Measurements from ENCODE around the gene CD8A.
"Not testable (repeated sequence)": the region's sequence is repeated elsewhere in the genome, so short reads cannot be mapped to it uniquely, and the experiment has no call there.

The CD8A gene

GRCh38 chr2:86760371-86760770, 30.3 kb downstream of the CD8A start:
- Histone ChIP-seq H3K9me3 (ENCODE audit: low read length) (no peaks in the 10 kb centered on the region), H3K36me3 (ENCODE audit: insufficient read depth, low read length) (peaks cover 18% of the 10 kb centered on the region), H2AFZ (ENCODE audit: low read depth, low read length) (no peak overlapping the region), H3K4me1 (ENCODE audit: insufficient read depth, low read length) (peaks cover 15% of the 10 kb centered on the region), H3K27me3 (ENCODE audit: insufficient read depth, low read length) (no peaks in the 10 kb centered on the region), H3K4me3 (ENCODE audit: low read length) (no peak overlapping the region)

- Histone ChIP-seq H3K9me3 (ENCODE audit: low read length) (peaks cover 4% of the 10 kb centered on the region), H3K27me3 (ENCODE audit: insufficient read depth, low read length) (no peaks in the 10 kb centered on the region), H3K36me3 (ENCODE audit: insufficient read depth, low read length) (peaks cover 36% of the 10 kb centered on the region), H2AFZ (ENCODE audit: low read depth, low read length) (no peak overlapping the region), H3K4me3 (ENCODE audit: low read length) (no peak overlapping the region), H3K4me1 (ENCODE audit: insufficient read depth, low read length) (peaks cover 11% of the 10 kb centered on the region)
These were observed 32.3 kb downstream of the CD8A start for GRCh38 chr2:86758405-86758804.

GRCh38 chr2:86753606-86754005, 37.1 kb downstream of the CD8A start:
- H3K36me3 ChIP-seq (ENCODE audit: insufficient read depth, low read length), result peaks cover 48% of the 10 kb centered on the region
- no peak overlapping the region for H2AFZ ChIP-seq (ENCODE audit: low read depth, low read length)
- H3K4me1 ChIP-seq (ENCODE audit: insufficient read depth, low read length), result no peaks in the 10 kb centered on the region
- peaks cover 27% of the 10 kb centered on the region for H3K9me3 ChIP-seq (ENCODE audit: low read length)
- no peak overlapping the region for H3K4me3 ChIP-seq (ENCODE audit: low read length)
- H3K27me3 ChIP-seq (ENCODE audit: insufficient read depth, low read length), result no peaks in the 10 kb centered on the region

DNA sequence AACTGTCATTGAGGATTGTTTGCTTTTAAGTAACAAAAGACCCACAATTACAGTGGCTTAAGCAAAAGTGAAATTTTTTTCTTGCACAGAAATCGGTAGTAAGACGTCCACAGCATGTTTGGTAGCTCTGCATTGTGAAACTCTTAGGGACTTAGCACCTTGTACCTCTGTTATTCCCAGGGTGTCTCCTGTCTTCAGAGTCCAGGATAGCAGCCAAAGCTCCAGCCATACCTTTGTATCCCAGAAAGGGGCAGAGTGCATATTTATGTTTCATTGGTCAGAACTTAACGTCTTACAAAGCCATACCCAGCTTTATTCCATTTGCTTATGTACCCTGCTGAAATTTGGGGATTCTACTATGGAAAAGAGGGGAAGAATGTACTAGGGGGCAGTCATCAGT, 37.8 kb downstream of the CD8A start:
- Histone ChIP-seq H3K4me1 (ENCODE audit: insufficient read depth, low read length) (peaks cover 4% of the 10 kb centered on the region), H2AFZ (ENCODE audit: low read depth, low read length) (no peak overlapping the region), H3K9me3 (ENCODE audit: low read length) (peaks cover 27% of the 10 kb centered on the region), H3K4me3 (ENCODE audit: low read length) (no peak overlapping the region), H3K36me3 (ENCODE audit: insufficient read depth, low read length) (peaks cover 48% of the 10 kb centered on the region), H3K27me3 (ENCODE audit: insufficient read depth, low read length) (no peaks in the 10 kb centered on the region)

DNA sequence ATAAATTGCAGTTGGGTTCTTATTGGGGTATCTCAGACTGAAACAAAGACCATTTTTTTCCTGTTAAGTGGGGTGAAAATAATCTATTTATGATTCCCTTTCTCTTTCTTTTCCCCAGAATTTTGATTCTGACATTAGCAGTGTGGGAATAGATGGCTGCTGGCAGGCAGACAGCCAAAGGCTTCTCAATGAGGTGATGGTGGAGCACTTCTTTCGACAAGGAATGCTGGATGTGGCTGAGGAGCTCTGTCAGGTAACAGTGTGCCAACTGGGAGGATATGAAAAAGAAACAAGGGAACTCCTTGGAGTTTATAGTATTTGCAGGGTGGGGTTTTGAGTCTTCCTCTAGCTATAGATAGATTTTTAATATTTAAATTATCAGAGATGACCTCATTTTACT, 38.9 kb downstream of the CD8A start:
- peaks cover 27% of the 10 kb centered on the region for H3K9me3 ChIP-seq (ENCODE audit: low read length)
- no peak overlapping the region for H3K4me3 ChIP-seq (ENCODE audit: low read length)
- H3K36me3 ChIP-seq (ENCODE audit: insufficient read depth, low read length), result peaks cover 48% of the 10 kb centered on the region
- H3K4me1 ChIP-seq (ENCODE audit: insufficient read depth, low read length), result peaks cover 8% of the 10 kb centered on the region
- no peaks in the 10 kb centered on the region for H3K27me3 ChIP-seq (ENCODE audit: insufficient read depth, low read length)
- no peak overlapping the region for H2AFZ ChIP-seq (ENCODE audit: low read depth, low read length)

DNA sequence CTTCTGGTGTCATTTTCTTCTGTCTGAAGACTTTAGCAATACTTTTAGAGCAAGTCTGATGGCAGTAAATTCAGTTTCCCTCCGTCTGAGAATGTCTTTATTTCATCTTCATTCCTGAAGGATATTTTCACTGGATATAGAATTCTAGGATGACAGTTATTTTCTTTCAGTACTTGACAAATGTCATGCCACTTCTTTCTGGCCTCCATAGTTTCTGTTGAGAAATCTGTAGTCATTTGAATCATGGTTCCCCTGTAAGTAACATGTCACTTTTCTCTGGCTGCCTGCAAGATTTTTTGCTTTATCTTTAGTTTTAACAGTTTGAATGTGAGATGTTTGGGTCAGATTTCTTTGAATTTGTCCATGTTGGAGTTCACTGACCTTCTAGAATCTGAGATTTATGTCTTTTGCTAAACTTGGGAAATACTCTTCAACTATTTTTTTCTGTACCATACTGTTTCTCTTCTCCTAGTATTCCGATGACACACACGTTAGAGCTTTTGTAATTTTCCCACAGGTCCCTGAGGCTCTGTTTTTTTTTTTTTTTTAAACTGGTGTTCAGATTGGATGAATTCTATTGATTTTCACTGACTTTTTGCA, 40.4 kb downstream of the CD8A start:
- H3K9me3 ChIP-seq (ENCODE audit: low read length), result peaks cover 27% of the 10 kb centered on the region
- H3K36me3 ChIP-seq (ENCODE audit: insufficient read depth, low read length), result peaks cover 38% of the 10 kb centered on the region
- no peak overlapping the region for H3K4me3 ChIP-seq (ENCODE audit: low read length)
- H3K27me3 ChIP-seq (ENCODE audit: insufficient read depth, low read length), result no peaks in the 10 kb centered on the region
- peaks cover 8% of the 10 kb centered on the region for H3K4me1 ChIP-seq (ENCODE audit: insufficient read depth, low read length)
- H2AFZ ChIP-seq (ENCODE audit: low read depth, low read length), result no peak overlapping the region

DNA sequence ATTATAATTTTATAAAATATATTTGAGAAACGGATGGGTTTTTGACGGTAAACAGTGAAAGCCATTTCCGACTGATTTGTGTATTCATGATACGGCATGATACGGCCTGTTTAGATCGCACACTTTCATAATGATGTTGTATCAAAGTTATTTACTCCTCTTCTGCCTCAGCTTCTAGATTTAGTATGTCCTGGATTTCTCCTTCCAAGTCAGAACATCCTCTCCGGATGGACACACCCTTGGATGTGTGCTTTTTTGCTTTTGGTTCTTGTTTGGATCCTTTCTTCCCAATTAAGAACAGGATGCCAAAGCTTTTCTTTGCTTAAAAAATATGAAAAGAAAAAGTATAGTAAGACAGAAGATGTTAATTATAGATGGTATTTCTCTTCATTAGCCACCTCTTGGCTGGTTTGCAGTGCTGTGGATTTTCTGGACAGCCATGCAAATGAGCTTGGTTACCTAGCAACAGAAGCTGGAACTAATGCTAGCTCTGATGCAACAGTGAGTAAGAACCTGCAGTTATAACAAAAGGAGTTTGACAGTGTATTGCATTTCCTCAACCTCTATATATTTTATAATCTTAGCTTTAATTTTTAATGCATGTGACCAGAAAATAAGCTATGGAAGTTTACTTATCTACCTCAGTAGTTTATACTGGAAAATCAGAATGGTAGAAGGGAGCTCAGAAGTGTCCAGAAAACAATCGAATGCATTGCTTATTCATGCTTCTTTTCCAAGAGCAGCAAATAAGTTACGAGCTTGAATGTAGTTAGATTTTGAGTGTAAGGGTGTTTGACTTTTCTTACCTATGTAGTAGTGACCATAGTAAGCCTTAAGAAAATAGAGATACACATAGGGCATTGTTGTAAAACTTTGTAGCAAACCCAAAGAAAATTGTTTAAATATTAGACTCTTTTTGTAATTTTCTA, 42.7 kb downstream of the CD8A start:
- Histone ChIP-seq H2AFZ (ENCODE audit: low read depth, low read length) (no peak overlapping the region), H3K4me3 (ENCODE audit: low read length) (no peak overlapping the region), H3K27me3 (ENCODE audit: insufficient read depth, low read length) (no peaks in the 10 kb centered on the region), H3K9me3 (ENCODE audit: low read length) (peaks cover 22% of the 10 kb centered on the region), H3K4me1 (ENCODE audit: insufficient read depth, low read length) (peaks cover 8% of the 10 kb centered on the region), H3K36me3 (ENCODE audit: insufficient read depth, low read length) (peaks cover 28% of the 10 kb centered on the region)

GRCh38 chr2:86746939-86747338, 43.8 kb downstream of the CD8A start:
- no peaks in the 10 kb centered on the region for H3K27me3 ChIP-seq (ENCODE audit: insufficient read depth, low read length)
- H3K4me3 ChIP-seq (ENCODE audit: low read length), result no peak overlapping the region

GRCh38 chr2:86744152-86744551, 46.6 kb downstream of the CD8A start:
- Histone ChIP-seq H3K9me3 (ENCODE audit: low read length) (no peaks in the 10 kb centered on the region), H3K4me1 (ENCODE audit: insufficient read depth, low read length) (peaks cover 8% of the 10 kb centered on the region), H3K4me3 (ENCODE audit: low read length) (no peak overlapping the region), H3K27me3 (ENCODE audit: insufficient read depth, low read length) (no peaks in the 10 kb centered on the region), H2AFZ (ENCODE audit: low read depth, low read length) (no peak overlapping the region), H3K36me3 (ENCODE audit: insufficient read depth, low read length) (peaks cover 18% of the 10 kb centered on the region)

More at GRCh38 chr2:86746939-86747338, 43.8 kb downstream of the CD8A start:
- Histone ChIP-seq H3K9me3 (ENCODE audit: low read length) (peaks cover 13% of the 10 kb centered on the region), H2AFZ (ENCODE audit: low read depth, low read length) (no peak overlapping the region), H3K36me3 (ENCODE audit: insufficient read depth, low read length) (peaks cover 23% of the 10 kb centered on the region), H3K4me1 (ENCODE audit: insufficient read depth, low read length) (peaks cover 8% of the 10 kb centered on the region)

DNA sequence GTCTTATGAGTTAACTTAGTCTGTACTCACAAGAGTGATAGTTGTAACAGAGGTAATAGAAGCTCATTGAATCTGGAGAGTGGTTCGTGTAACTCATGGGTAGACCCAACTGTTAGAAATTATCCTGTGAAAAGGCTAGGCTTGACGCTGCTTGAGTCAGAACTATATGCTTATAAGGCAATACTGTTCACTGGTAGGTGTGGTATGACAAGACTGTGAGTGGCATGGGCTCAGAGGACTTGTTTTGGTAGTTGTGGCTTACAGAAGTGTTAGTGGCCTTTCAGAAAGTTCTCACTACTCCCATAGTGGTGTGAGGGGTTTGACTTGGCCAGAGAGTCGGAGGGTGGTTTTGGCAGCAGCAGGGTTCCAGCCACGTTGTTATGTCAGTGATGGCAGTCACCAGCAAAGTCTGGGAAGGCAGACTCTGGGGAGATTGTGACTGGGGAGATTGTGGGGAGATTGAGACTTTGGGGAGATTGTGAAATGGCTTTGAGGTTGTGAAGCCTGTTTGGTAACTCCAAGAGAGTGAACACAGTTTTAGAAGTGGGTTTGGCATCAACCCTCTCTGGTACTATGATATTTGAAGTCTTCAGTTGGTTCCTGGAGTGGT, 48.7 kb downstream of the CD8A start:
- peaks cover 18% of the 10 kb centered on the region for H3K36me3 ChIP-seq (ENCODE audit: insufficient read depth, low read length)
- not testable (repeated sequence) for H3K4me1 ChIP-seq (ENCODE audit: insufficient read depth, low read length); H2AFZ ChIP-seq (ENCODE audit: low read depth, low read length); H3K27me3 ChIP-seq (ENCODE audit: insufficient read depth, low read length); H3K4me3 ChIP-seq (ENCODE audit: low read length); H3K9me3 ChIP-seq (ENCODE audit: low read length)

DNA sequence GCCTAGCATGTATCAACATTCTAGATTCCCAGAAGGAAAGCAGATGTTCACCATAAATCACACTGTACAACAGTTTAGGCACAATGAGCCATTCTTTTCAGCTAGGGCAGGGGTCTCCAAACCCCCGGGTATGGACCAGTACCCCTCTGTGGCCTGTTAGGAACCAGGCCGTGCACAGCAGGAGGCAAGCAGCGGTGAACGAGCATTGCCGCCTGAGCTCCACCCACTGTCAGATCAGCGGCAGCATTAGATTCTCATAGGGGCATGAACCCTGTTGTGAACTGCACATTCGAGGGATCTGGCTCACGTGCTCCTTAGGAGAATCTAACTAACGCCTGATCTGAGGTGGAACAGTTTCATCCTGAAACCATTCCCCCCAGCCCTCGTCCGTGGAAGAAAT, 50.8 kb downstream of the CD8A start:
- not testable (repeated sequence) for H3K4me1 ChIP-seq (ENCODE audit: insufficient read depth, low read length); H3K27me3 ChIP-seq (ENCODE audit: insufficient read depth, low read length); H2AFZ ChIP-seq (ENCODE audit: low read depth, low read length); H3K9me3 ChIP-seq (ENCODE audit: low read length); H3K4me3 ChIP-seq (ENCODE audit: low read length)
- H3K36me3 ChIP-seq (ENCODE audit: insufficient read depth, low read length), result peaks cover 11% of the 10 kb centered on the region

- H3K27me3 ChIP-seq (ENCODE audit: insufficient read depth, low read length); H3K4me3 ChIP-seq (ENCODE audit: low read length); H2AFZ ChIP-seq (ENCODE audit: low read depth, low read length); H3K9me3 ChIP-seq (ENCODE audit: low read length); H3K4me1 ChIP-seq (ENCODE audit: insufficient read depth, low read length): not testable (repeated sequence)
- peaks cover 10% of the 10 kb centered on the region for H3K36me3 ChIP-seq (ENCODE audit: insufficient read depth, low read length)
These were observed 51.2 kb downstream of the CD8A start for GRCh38 chr2:86739485-86739884.

DNA sequence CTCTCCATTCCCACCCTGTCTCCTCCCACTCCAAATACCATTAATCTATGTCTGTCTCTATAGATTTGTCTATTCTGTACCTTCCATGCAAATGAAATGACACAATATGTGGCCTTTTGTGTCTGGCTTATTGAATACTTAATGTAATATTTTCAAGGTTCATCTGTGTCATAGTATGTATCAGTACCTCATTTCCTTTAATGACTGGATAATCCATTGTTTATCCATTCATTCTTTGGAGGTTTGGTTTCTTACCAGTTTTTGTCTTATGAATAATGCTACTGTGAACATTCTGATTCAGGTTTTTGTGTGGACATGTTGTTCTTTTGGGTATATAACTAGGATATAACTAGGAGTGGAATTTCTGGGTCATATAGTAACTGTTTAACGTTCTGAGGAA, 55.8 kb downstream of the CD8A start:
- not testable (repeated sequence) for H3K36me3 ChIP-seq (ENCODE audit: insufficient read depth, low read length); H3K9me3 ChIP-seq (ENCODE audit: low read length); H3K4me3 ChIP-seq (ENCODE audit: low read length); H2AFZ ChIP-seq (ENCODE audit: low read depth, low read length); H3K4me1 ChIP-seq (ENCODE audit: insufficient read depth, low read length); H3K27me3 ChIP-seq (ENCODE audit: insufficient read depth, low read length)
